Measurements from ENCODE around the gene SYT12. TPM values are rescaled to one million over a fixed set of nuclear protein-coding genes. Genes with fewer than 3 reads are reported as not detected.
A peak's percentile ranks its signal among the peaks of the same experiment; 100 is the strongest.

SYT12 gene
- polyA plus RNA-seq, 1 of the 3 experiments (the other 2 are of a cell fraction) = 0.61 TPM

DNA sequence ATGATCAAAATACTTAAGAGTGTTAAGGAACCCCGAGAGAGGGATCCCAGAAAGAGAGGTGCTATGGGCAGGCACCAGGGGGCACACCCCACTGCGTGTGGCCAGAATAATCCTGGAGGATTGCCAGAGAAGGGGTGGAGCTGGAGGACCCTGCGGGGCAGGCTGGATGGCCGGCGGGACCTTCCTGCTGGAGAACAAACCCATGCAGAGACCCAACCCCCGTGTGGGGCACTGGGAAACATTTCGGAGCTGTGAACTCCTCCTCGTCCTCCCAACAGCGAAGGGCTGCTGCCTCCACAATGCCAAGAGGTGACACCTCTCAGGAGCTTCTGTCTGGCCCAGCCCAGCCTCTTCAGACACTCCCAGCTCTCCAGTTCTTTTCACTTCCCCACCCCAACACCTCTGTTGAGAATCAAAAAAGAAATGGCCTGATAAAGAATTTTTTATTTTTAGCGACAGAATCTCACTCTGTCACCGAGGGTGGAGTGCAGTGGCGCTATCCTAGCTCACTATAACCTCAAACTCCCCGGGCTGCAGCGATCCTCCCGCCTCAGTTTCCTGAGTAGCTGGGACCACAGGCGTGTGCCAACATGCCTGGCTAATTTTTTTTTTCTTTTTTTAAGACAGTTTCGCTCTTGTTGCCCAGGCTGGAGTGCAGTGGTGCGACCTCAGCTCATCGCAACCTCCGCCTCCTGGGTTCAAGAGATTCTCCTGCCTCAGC is 59.3 kb downstream of the SYT12 start:
- peak; percentile 55 for DNase-seq
- Histone ChIP-seq H3K27ac (ENCODE audit: low read depth in 2 of 2, low read length in 1 of 2) (no peak overlapping the region), H3K79me2 (ENCODE audit: insufficient read depth) (no peaks in the 10 kb centered on the region), H3K9ac (no peak overlapping the region), H4K20me1 (ENCODE audit: insufficient read depth) (no peaks in the 10 kb centered on the region), H3K4me3 (ENCODE audit: low read depth in 2 of 2, low read length in 1 of 2) (no peak overlapping the region), H3K9me2 (no peaks in the 10 kb centered on the region), H3K36me3 (replicated peaks in 1 of 2; ENCODE audit: control insufficient read depth in 1 of 2, insufficient read depth in 2 of 2, low read length in 1 of 2) (no peaks in the 10 kb centered on the region), H3K9me3 (no peaks in the 10 kb centered on the region), H3K27me3 (ENCODE audit: insufficient read depth) (no peaks in the 10 kb centered on the region), H2AFZ (ENCODE audit: low read depth) (no peak overlapping the region), H3F3A (replicated peaks; ENCODE audit: insufficient read depth) (no peaks in the 10 kb centered on the region), H3K4me1 (ENCODE audit: control insufficient read depth in 1 of 2, insufficient read depth in 2 of 2, low read depth in 1 of 2, low read length in 1 of 2) (no peaks in the 10 kb centered on the region), H3K4me2 (no peak overlapping the region)
- TF ChIP-seq RAD21 (IDR thresholded peaks at IDR 0.05; ENCODE audit: low read length) = 0 out of 2 replicates have a peak, but pooled peaks have one; percentile 15
- no peak for TF ChIP-seq USF2 (IDR thresholded peaks at IDR 0.05; ENCODE audit: borderline replicate concordance, low read depth, low read length)
- TF ChIP-seq, protein P1, sequence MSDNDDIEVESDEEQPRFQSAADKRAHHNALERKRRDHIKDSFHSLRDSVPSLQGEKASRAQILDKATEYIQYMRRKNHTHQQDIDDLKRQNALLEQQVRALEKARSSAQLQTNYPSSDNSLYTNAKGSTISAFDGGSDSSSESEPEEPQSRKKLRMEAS (IDR thresholded peaks at IDR 0.05; ENCODE audit: low read depth) = no peak
- no peak for TF ChIP-seq TCF12 (IDR thresholded peaks at IDR 0.05)
- no peak for TF ChIP-seq MXI1 (IDR thresholded peaks at IDR 0.05; ENCODE audit: low read depth, low read length)
- no peak for TF ChIP-seq CHD2 (IDR thresholded peaks at IDR 0.05; ENCODE audit: low read length, partially characterized antibody)
- POLR2A ChIA-PET = no interaction called here
- 84% methylated on average over 17 of the region's 20 CpGs for WGBS (ENCODE audit: low lambda C conversion rate)
- CTCF ChIA-PET = interaction anchor here (0.6 to 3.8 kb wide), 25 partner anchors 10 to 267 kb away, joined by 3 to 49 read pairs (median 4); partner anchors contain the start of genes ANKRD13D, KDM2A and SSH3

DNA sequence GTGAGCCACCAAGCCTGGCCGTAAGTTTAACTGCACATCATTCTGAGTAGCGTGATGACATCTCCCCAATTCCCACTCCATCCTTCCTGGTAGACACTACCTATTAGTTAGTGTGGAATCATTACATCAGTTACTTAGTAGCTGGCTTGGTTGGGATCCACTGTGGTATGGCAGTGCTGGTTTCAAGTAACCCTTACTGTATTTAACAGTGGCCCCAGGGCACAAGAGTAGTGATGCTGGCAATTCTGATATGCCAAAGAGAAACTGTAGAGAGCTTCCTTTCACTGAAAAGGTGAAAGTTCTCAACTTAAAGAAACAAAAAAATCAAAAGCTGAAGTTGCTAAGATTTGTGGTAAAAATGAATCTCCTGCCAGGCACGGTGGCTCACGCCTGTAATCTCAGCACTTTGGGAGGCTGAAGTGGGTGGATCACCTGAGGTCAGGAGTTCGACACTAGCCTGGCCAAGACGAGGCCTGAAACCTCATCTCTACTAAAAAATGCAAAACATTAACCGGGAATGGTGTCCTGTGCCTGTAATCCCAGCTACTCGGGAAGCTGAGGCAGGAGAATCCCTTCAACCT is 60.9 kb downstream of the SYT12 start:
- POLR2A ChIA-PET = interaction anchor here (0.7 kb wide), 1 partner anchor 437 kb away, joined by 3 read pairs; no protein-coding TSS in a partner anchor
- CTCF ChIA-PET = interaction anchor here (0.7 to 2.8 kb wide), 7 partner anchors 11 to 299 kb away, joined by 3 to 23 read pairs (median 6); no protein-coding TSS in a partner anchor
- 87% methylated on average over 8 of the region's 8 CpGs for WGBS (ENCODE audit: low lambda C conversion rate)

GRCh38 chr11:67085617-67086016 is 62.7 kb downstream of the SYT12 start:
- H2AFZ ChIP-seq (ENCODE audit: low read depth) = no peak overlapping the region
- H3K79me2 ChIP-seq (ENCODE audit: insufficient read depth) = no peaks in the 10 kb centered on the region
- no peaks in the 10 kb centered on the region for H4K20me1 ChIP-seq (ENCODE audit: insufficient read depth)
- no peak overlapping the region for H3K4me3 ChIP-seq (ENCODE audit: low read depth in 2 of 2, low read length in 1 of 2)
- no peak for DNase-seq
- H3K27me3 ChIP-seq (ENCODE audit: insufficient read depth) = no peaks in the 10 kb centered on the region
- no peak overlapping the region for H3K9ac ChIP-seq
- H3K27ac ChIP-seq (ENCODE audit: low read depth in 2 of 2, low read length in 1 of 2) = no peak overlapping the region
- CTCF ChIA-PET = interaction anchor here (0.9 to 1.3 kb wide), 6 partner anchors 9 to 297 kb away, joined by 3 to 5 read pairs (median 4); no protein-coding TSS in a partner anchor
- POLR2A ChIA-PET = no interaction called here
- no peaks in the 10 kb centered on the region for H3F3A ChIP-seq (replicated peaks; ENCODE audit: insufficient read depth)
- WGBS (ENCODE audit: low lambda C conversion rate) = 91% methylated on average over 5 of the region's 5 CpGs
- TF ChIP-seq, protein P2, sequence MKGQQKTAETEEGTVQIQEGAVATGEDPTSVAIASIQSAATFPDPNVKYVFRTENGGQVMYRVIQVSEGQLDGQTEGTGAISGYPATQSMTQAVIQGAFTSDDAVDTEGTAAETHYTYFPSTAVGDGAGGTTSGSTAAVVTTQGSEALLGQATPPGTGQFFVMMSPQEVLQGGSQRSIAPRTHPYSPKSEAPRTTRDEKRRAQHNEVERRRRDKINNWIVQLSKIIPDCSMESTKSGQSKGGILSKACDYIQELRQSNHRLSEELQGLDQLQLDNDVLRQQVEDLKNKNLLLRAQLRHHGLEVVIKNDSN (IDR thresholded peaks at IDR 0.05; ENCODE audit: borderline replicate concordance, low read depth) = no peak
- no peak for TF ChIP-seq NFIC (IDR thresholded peaks at IDR 0.05; ENCODE audit: borderline replicate concordance)
- TF ChIP-seq, protein P3, sequence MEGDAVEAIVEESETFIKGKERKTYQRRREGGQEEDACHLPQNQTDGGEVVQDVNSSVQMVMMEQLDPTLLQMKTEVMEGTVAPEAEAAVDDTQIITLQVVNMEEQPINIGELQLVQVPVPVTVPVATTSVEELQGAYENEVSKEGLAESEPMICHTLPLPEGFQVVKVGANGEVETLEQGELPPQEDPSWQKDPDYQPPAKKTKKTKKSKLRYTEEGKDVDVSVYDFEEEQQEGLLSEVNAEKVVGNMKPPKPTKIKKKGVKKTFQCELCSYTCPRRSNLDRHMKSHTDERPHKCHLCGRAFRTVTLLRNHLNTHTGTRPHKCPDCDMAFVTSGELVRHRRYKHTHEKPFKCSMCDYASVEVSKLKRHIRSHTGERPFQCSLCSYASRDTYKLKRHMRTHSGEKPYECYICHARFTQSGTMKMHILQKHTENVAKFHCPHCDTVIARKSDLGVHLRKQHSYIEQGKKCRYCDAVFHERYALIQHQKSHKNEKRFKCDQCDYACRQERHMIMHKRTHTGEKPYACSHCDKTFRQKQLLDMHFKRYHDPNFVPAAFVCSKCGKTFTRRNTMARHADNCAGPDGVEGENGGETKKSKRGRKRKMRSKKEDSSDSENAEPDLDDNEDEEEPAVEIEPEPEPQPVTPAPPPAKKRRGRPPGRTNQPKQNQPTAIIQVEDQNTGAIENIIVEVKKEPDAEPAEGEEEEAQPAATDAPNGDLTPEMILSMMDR (IDR thresholded peaks at IDR 0.05) = no peak
- TF ChIP-seq EZH2phosphoT487 (IDR thresholded peaks at IDR 0.05; ENCODE audit: borderline replicate concordance, low read depth) = no peak
- no peak overlapping the region for H3K4me2 ChIP-seq
- no peaks in the 10 kb centered on the region for H3K9me3 ChIP-seq
- no peaks in the 10 kb centered on the region for H3K36me3 ChIP-seq (replicated peaks in 1 of 2; ENCODE audit: control insufficient read depth in 1 of 2, insufficient read depth in 2 of 2, low read length in 1 of 2)
- H3K4me1 ChIP-seq (ENCODE audit: control insufficient read depth in 1 of 2, insufficient read depth in 2 of 2, low read depth in 1 of 2, low read length in 1 of 2) = no peaks in the 10 kb centered on the region
- no peaks in the 10 kb centered on the region for H3K9me2 ChIP-seq

More for the DNA sequence above, 60.9 kb downstream of the SYT12 start:
- no peak for DNase-seq
- no peaks in the 10 kb centered on the region for H3K9me3 ChIP-seq
- no peak overlapping the region for H3K4me2 ChIP-seq
- H3K36me3 ChIP-seq (replicated peaks in 1 of 2; ENCODE audit: control insufficient read depth in 1 of 2, insufficient read depth in 2 of 2, low read length in 1 of 2) = no peaks in the 10 kb centered on the region
- H3K4me1 ChIP-seq (ENCODE audit: control insufficient read depth in 1 of 2, insufficient read depth in 2 of 2, low read depth in 1 of 2, low read length in 1 of 2) = no peaks in the 10 kb centered on the region
- H3K4me3 ChIP-seq (ENCODE audit: low read depth in 2 of 2, low read length in 1 of 2) = no peak overlapping the region
- no peak overlapping the region for H2AFZ ChIP-seq (ENCODE audit: low read depth)
- H3K9me2 ChIP-seq = no peaks in the 10 kb centered on the region
- H3K79me2 ChIP-seq (ENCODE audit: insufficient read depth) = no peaks in the 10 kb centered on the region
- no peak for TF ChIP-seq YY1 (IDR thresholded peaks at IDR 0.05; ENCODE audit: low read depth)
- TF ChIP-seq MXI1 (IDR thresholded peaks at IDR 0.05; ENCODE audit: low read depth, low read length) = no peak
- no peak for TF ChIP-seq FOSL2 (IDR thresholded peaks at IDR 0.05; ENCODE audit: borderline replicate concordance, low read depth)
- no peaks in the 10 kb centered on the region for H4K20me1 ChIP-seq (ENCODE audit: insufficient read depth)
- no peaks in the 10 kb centered on the region for H3K27me3 ChIP-seq (ENCODE audit: insufficient read depth)
- no peaks in the 10 kb centered on the region for H3F3A ChIP-seq (replicated peaks; ENCODE audit: insufficient read depth)
- H3K27ac ChIP-seq (ENCODE audit: low read depth in 2 of 2, low read length in 1 of 2) = no peak overlapping the region
- no peak overlapping the region for H3K9ac ChIP-seq
